G401 (cell line): ENCODE measurements around the gene ZDHHC11B. TPM values are rescaled to one million over a fixed set of nuclear protein-coding genes. Genes with fewer than 3 reads are reported as not detected.
A peak's percentile ranks its signal among the peaks of the same experiment; 100 is the strongest.
"Not testable (repeated sequence)": the region's sequence is repeated elsewhere in the genome, so short reads cannot be mapped to it uniquely, and the experiment has no call there.

Source experiments
- DNase-seq: peaks from one replicate; pipeline ENCODE4 v3.0.0-alpha.2; 2015; ENCODE audit warnings: low spot score
- in situ Hi-C: cut with HindIII; loops from 2 replicates; pipeline ENCODE4 v1.10.0; 2016; ENCODE audit warnings: low sequenced_read_pairs, mixed read lengths
- total RNA-seq: library from RNA; depleted of rRNA; stranded (reverse); fragments of >200 nt; shearing (Covaris generic); gene quantifications from 2 replicates; pipeline ENCODE4 v1.2.3, GENCODE V29; 2014

Gene ZDHHC11B
- total RNA-seq, 1 experiment from 2014 or later: 0.31 TPM

DNA sequence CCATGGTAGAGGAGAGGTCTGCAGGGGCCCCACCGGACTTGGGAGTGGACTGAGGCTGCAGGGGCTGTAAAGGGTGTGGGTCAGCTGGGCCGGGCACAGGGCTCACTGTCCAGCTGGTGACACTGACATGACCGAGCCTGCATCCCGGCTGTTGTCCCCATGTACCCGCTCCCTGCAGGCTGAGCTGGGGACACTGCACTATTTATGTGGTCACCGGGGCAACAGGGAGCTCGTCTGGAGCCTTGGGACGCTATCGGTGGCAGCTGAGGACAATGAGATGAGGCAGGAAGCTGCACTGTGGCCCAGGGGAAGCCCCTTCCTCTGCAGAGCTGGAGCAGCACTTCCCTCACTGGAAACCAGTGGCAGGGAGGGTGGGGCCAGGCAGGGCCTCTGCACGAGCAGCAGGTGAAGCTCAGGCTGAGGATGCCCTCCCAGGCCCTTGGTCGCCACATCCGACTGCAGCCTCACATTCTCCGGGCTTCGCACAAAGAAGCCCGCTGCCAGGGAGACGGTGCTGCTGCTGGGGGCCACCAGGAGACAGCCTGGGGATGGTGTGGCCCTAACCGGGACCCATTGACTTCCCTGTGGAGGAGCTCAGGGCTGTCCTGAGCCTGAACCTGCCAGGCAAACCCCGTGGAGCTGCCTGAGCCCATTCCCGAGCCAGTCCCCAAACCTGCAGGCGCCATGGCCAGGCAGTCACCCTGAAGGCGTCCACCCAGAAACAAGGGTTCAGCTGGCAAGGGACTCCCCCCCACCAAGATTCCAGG lies 26.4 kb downstream of the ZDHHC11B start:
- peak; percentile 44 for DNase-seq

DNA sequence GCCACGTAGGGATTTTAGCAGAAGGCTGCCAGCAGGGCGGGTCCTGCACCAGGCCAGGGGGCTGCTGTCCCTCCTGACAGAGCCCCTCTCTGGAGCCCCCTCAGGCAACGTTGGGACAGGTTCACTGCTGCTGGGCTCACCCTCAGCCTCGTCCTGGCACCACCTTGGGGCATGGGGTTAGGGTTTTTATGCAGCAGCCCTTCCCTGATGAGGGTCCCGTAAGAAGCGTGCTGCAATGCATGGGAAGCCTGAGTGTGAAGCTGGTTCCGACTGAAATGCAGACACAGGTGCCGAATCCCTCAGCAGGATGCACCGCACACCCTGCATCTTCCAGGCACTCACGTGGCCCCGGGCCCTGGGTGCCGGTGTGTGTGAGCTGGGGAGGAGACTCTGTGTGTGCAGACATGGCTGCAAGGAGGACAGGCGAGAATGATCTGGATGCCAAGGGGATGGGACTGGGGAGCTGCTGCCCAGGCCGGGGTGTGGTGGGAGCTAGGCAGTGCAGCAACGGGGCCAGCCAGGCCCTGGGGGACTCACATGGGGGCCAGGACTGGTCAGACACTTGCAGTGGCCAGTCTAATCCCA lies 27.1 kb downstream of the ZDHHC11B start:
- in situ Hi-C loops: no loop called here
- no peak for DNase-seq

More for the DNA sequence above, 26.4 kb downstream of the ZDHHC11B start:
- in situ Hi-C loops: no loop called here

DNA sequence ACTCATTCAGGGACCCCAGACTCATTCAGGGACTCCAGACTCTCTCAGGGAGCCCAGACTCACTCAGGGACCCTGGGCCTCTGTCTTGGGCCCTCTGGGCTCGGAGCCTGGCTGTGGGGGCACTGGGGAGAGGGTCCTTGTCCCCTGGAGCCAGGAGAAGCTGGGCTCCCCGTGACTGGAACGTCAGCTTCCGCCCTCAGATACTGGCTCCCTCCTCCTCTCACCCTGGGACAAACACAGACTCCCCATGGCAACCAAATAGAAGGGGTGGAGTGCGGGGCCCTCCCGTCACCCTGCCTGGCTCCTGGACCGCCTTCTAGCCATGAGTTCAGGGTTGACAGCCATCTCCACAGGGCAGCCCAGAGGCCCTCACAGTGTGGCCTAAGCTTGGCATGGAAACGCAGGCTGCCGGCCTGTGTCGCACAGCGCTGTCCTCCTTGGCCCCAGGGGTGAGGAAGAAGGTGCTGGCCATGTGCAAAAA lies 27.6 kb downstream of the ZDHHC11B start:
- no peak for DNase-seq

DNA sequence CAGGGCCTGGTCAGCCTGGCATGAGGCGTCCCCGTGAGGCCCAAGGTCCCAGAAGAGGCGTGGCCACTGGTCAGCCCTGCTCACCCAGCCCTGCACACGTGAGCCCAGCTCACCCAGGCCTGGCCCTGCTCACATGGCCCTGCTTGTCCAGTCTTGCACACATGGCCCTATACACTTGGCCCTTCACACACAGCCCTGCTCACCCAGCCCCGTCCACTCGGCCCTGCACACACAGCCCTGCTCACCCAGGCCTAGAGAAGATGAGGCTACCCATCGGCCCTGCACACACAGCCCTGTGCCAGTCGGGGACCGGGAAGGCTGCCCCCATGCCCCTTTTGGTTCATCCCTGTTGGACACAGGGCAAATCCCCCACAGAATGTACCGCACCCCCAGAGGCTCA lies 28.4 kb downstream of the ZDHHC11B start:
- in situ Hi-C loops: no loop called here
- DNase-seq: no peak

More for the DNA sequence above, 27.6 kb downstream of the ZDHHC11B start:
- in situ Hi-C loops: no loop called here

DNA sequence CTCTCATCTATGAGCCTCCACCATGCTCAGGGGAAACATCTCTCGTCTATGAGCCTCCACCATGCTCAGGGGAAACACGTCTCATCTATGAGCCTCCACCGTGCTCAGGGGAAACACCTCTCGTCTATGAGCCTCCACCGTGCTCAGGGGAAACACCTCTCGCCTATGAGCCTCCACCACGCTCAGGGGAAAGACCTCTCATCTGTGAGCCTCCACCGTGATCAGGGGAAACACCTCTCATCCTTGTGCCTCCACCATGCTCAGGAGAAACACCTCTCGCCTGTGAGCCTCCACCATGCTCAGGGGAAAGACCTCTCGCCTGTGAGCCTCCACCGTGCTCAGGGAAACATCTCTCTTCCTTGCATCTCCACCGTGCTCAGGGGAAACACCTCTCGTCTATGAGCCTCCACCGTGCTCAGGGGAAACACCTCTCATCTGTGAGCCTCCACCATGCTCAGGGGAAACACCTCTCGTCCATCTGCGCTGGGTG lies 30.3 kb downstream of the ZDHHC11B start:
- DNase-seq, in situ Hi-C loops: not testable (repeated sequence)

DNA sequence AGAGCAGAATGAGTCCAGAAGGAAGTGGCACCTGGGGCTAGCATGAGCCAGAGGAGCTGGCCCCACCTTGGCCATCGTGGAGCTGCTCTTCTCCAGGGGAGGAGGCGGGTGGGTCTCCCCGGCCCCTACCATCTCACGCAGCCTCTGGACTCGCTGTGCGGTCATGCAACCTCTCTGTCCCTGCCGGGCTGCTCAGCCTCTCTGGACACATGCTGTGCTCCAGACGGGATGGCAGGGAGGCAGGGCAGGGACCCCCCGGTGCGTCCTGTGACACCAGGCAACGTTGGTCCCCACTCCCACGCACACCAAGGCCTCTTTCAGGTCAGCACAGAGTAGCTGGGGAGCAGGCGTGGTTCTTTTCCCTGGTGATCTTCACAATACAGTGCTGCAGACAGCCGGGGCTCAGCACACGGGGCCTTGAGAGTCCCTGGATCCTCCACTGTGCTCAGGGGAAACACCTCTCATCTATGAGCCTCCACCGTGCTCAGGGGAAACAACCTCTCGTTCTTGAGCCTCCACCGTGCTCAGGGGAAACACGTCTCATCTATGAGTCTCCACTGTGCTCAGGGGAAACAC lies 30.9 kb downstream of the ZDHHC11B start:
- DNase-seq, in situ Hi-C loops: not testable (repeated sequence)

DNA sequence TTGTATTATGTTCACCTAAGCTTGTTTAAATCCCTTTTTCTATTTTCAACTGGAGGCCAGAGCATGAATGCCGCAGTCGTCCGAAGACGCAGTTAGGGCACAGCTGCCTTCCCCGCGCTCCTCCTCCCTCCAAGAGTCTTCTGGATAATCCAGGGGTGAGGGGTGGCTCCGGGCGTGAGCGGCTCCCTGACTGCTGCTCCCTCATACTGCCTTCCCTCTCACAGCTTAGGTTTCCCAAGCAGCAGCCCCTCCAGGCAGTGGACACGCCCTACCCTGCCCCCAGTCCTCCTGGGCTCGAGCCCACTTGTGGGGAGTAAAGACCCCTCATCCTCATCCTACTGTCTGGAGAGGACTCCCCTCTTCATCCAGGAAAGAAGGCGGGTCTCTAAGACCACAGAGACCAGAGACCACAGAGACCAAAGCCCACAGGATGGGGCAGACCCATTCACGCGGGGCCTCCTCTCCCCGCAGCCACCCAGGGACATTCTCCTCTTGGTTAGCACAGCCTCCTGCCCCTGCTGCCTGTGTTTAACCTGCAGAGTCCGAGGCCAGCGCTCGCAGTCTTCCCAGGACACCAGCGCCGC lies 31.9 kb downstream of the ZDHHC11B start:
- DNase-seq, in situ Hi-C loops: not testable (repeated sequence)

DNA sequence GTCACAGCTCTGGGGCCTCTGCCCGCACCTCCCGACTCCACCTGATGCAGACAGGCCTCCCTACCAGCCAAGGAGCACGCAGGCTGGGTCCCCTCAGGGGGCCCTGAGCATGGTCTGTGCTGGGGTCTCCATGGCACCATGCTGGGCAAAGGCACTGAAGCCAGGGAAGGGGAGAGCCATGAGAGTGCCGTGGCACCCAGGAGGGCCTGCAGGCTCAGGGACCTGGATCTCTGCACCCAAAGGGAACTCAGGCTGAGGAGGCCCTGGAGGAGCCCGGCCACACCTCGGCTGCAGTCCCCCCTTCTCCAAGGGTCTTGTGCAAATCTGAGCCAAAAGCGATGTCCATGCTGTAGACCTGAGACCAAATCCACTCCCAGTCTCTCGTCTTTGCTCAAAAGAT lies 32.5 kb downstream of the ZDHHC11B start:
- in situ Hi-C loops: not testable (repeated sequence)

DNA sequence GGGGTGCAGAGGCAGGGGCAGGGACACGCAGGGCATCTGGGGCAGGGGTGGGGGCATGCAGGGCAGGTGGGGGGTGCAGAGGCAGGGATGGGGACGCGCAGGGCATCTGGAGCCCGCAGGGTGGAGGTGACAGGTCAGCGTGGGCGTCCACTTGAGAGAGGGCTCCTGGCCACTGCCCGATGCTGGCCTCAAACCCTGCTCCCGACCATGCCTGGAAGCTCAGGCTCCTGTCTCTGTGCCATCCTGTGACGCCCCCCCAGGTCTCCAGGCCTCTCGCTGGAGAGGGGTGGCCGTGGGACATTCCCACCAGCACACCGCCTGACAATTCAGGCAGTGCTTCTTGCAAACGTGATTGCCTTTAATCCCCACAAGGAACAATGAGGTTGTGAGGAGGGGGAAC lies 33.0 kb downstream of the ZDHHC11B start:
- in situ Hi-C loops: no loop called here
- no peak for DNase-seq

More for the DNA sequence above, 32.5 kb downstream of the ZDHHC11B start:
- DNase-seq: not testable (repeated sequence)

DNA sequence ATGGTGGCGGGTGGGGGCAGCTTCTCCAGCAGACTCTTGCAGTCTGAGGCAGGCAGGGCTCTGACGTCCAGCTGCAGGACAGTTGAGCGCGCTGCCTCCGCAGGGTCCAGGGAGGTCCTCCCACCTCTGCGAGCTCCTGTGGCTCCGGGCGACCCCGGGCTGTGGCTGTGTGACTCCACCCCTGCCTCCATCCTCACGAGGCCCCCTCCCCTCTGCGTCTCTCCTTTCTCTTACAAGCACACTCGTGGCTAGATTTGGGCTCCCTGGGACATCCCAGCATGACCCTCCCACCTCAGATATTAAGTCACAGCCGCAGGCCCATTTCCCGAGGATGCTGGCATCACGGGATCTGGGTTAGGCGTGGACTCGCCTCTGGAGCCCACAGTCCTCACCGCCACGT lies 34.3 kb downstream of the ZDHHC11B start:
- in situ Hi-C loops: not testable (repeated sequence)

DNA sequence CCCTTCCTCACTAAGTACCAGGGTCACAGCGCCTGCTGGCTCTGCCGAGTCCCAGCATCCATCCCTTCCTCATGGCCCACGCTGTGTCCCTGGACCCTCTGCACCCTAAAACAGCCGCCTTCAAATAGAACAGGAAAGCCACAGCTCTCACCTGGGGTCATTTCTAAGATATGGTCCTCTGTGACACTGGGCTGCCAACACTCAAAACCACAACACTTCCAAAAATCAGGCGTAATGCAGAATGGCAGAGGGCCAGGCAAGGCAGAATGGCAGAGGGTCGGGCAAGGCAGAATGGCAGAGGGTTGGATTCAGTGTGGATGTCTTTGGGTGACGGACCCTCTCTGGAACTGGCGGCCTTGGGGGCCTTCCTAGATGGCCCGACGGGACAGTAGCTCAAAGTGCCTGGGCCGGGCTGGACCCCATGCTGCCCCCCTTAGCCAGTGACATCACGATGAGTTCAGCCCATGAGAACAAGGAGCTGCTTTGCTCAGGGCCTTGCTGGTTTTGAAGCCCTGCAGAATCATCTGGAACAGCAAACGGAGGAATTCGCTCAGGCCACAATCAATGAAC lies 35.3 kb downstream of the ZDHHC11B start:
- no peak for DNase-seq
- in situ Hi-C loops: no loop called here

More for the DNA sequence above, 34.3 kb downstream of the ZDHHC11B start:
- not testable (repeated sequence) for DNase-seq

DNA sequence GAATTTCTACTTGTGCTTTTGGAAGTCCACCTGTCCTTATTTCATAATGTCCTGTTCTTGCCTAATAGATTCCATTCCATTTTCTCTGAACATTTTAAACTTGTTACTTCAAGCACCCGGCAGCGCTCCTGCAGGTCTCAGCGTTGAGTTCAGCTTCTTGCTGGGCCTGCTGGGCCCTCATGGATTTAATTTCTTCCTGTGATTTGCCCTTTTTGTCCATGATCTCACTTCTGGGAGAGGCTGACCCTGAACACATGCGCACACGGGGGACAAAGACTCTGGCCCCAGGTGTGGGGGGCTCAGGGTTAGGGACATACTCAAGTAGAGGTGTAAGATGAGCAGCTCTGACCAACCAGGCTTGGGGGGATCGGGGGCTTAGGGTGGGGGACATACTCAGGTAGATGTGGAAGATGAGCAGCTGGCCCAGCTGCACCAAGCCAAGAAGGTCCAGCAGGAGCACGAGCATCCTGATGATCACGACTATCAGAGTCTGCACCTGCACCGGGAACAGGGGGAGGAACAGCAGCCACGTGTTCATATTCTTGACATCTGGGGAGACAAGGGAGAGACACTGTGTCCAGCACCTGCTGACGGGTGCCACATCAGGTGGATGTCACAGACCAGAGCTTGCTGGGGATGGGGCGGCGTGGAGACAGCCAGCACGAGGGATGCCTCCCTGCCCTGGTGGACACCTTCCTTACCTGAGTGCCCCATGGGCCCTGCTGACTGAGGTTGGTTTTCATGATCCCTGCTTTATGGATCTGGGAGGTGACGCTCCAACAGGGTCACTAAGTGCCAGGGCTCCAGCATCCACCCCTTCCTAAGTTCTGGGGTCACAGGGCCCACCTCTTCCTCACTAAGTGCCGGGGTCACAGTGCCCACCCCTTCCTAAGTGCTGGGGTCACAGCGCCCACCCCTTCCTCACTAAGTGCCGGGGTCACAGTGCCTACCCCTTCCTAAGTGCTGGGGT lies 36.2 kb downstream of the ZDHHC11B start:
- in situ Hi-C loops, DNase-seq: not testable (repeated sequence)

DNA sequence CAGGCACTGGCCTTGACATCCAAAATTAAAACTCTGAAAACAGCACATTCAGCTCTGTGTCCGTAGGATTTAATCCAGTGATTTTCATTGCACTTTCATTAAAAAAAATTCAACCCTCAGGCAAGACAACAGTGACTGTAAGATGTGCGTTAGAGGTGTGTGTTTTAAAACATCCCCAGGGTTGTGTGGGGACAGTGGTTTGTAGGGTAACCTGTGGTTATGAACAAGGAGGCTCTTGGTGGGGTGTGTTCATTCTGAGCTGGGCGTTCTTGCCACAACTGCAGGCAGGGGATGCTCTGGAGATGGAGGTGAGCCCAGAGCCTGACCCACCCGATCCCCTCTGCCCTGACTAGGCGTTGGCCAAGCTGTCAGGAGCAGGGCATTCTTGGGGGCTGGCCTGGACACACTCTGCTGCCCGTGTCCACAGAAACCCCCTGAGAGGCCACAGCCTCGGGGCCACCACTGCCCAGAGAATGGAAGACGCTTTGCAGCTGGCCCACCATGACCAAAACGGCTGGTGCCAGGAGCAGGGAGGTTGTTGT lies 37.2 kb downstream of the ZDHHC11B start:
- in situ Hi-C loops, DNase-seq: not testable (repeated sequence)

DNA sequence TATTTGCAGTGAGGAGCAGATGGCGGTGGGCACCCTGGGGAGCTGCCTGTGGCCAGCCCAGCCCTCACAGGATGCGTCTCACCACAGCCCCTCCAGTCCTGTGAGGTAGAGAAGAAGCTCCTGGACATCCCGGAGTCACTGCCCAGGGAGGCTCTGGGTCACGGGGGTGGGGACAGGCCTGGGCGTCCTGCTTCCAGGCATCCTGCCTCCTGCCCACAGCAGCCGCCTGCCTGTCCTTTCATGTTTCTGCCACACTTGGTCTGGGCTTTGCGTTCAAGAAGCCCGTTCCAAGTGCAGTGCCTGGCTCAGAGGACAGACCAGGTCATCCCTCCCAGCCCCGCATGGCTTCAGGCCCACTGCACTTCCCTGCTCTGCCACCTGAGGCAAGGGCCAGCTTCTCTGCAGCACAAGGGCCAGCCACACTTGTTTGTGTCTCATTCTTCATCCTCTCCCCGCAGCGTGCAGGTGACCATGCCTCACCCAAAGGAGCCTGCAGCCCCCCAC lies 38.2 kb downstream of the ZDHHC11B start:
- in situ Hi-C loops: no loop called here

DNA sequence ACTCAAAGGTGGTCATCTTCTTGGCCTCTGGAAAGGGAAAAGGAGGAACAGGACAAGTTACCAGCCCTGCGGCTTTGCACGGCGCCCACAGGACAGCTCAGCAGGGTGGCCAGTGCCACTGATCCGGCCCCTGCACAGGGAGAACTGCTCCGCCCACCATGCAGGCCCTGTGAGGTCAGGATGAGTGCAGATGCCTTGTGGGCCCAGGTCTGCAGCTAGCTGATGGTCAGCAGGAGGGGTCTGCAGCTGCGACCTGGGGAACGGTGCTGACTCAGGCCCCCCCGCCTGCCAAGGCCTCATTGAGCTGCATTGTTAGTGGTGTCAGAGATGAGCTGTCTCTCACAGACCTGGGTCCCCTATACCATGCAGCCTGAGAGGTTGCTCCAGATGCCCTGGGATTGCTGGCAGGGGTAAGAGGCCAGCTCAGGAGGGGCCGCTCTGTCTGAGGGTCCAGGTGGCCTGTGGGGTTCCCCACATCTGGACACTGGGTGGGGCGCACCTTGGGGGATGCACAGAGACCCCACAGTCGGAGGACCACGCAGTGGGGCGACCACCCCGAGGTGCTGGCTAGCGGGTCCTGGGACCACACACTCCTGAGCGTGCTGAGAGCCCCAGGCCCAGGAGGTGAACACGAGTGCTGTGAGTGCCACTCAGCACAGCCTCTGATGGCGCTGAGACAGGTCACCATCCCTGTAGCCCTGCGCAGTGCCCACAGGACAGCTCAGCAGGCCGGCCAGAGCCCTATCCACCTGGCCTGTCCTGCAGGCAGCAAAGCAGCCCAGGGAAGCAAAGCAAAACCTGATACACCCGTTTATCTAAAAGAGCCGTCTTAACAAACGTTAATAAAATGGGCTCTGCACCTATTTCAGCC lies 39.0 kb downstream of the ZDHHC11B start:
- DNase-seq: peak; percentile 46
- in situ Hi-C loops: not testable (repeated sequence)

More for the DNA sequence above, 38.2 kb downstream of the ZDHHC11B start:
- DNase-seq: peak; percentile 69

DNA sequence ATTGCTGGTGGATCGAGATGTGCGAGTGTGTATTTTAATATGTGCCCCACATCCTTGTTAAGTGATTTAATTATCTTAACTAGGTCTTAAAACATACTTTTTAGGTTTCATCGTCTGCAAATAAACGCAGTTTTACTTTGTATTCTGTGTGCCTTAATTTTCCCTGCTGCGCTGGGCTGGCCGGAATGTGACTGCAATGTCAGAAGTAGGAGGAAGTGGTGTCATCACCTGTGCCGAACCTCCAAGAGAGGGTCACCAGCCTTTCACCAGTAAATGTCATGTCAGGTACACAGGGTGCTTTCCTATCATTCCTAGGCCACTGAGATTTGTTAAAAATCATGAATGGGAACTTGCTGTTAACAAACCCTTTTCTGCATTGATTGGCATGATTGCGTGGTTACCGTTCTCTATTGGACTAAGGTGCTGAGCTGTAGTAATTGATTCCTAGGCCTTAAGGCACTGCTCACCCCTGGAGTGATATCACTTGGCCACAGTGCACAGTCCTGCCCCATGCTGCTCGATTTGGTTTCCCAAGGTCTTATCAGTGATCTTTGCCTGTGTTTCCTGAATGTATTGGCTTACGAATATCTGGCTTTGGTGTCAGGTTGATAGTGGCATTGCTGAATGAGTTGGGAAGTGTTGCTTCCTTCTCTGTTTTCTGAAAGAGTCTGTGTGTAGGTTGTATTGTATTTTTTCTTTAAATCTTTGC lies 40.7 kb downstream of the ZDHHC11B start:
- in situ Hi-C loops, DNase-seq: not testable (repeated sequence)
